Natural killer cell (primary cell): ENCODE measurements around the gene LAMA5. TPM values are rescaled to one million over a fixed set of nuclear protein-coding genes. Genes with fewer than 3 reads are reported as not detected.

Experiments
- ATAC-seq, 3 donors: fragments of 150-1000 bp in 2 of 3; fragments of 200-7000 bp in 1 of 3; cut with Tn5 transposase; 1 replicate in 1 of 3; 2 replicates in 2 of 3; pipeline ENCODE4 v1.10.0; 2021; ENCODE audit warnings: mild to moderate bottlenecking in 2 of 3, moderate library complexity in 2 of 3
- DNase-seq, 2 donors: peaks; one replicate each; pipeline versions ENCODE4 v3.0.0 to v3.0.0-alpha.2; 2013 to 2021; ENCODE audit warnings: mixed read lengths in 1 of 2
- H3K27ac ChIP-seq: one replicate; pipeline ENCODE4 v1.5.1; 2013; ENCODE audit warnings: mild to moderate bottlenecking, low read length
- H3K27me3 ChIP-seq: one replicate; pipeline ENCODE4 v1.6.1; 2013; ENCODE audit warnings: low read length; ENCODE audit not compliant: control insufficient read depth, insufficient read depth
- H3K36me3 ChIP-seq: one replicate; pipeline ENCODE4 v1.6.1; 2013; ENCODE audit warnings: low read length; ENCODE audit not compliant: control insufficient read depth, insufficient read depth
- H3K4me1 ChIP-seq: one replicate; pipeline ENCODE4 v1.6.1; 2013; ENCODE audit warnings: low read length; ENCODE audit not compliant: control insufficient read depth, insufficient read depth
- H3K4me3 ChIP-seq: one replicate; pipeline ENCODE4 v1.5.1; 2013; ENCODE audit warnings: low read length
- H3K9me3 ChIP-seq: one replicate; pipeline ENCODE4 v1.6.1; 2013; ENCODE audit warnings: low read length; ENCODE audit not compliant: control insufficient read depth, insufficient read depth
- H3K27ac Mint-ChIP-seq, 2 donors: one replicate each; pipeline ENCODE4 v1.8.0; 2022; ENCODE audit warnings: mild to moderate bottlenecking in 2 of 2, mixed read lengths in 2 of 2, moderate library complexity in 1 of 2
- H3K27me3 Mint-ChIP-seq, 2 donors: one replicate each; pipeline ENCODE4 v1.8.0; 2022; ENCODE audit warnings: low read depth in 2 of 2, mixed read lengths in 2 of 2
- H3K36me3 Mint-ChIP-seq: one replicate; pipeline ENCODE4 v1.8.0; 2022; ENCODE audit warnings: mixed read lengths
- H3K4me1 Mint-ChIP-seq, 2 donors: one replicate each; pipeline ENCODE4 v1.8.0; 2022; ENCODE audit warnings: mixed read lengths in 2 of 2
- H3K4me3 Mint-ChIP-seq: one replicate; pipeline ENCODE4 v1.8.0; 2022; ENCODE audit warnings: mild to moderate bottlenecking, moderate library complexity, mixed read lengths
- H3K9me3 Mint-ChIP-seq, 2 donors: one replicate each; pipeline ENCODE4 v1.8.0; 2022; ENCODE audit warnings: mixed read lengths in 2 of 2
- WGBS: methylation state at CpG from one replicate; pipeline ENCODE4 v1.1.7; 2013; ENCODE audit warnings: missing lambda C conversion rate; ENCODE audit not compliant: insufficient coverage; 5-methylcytosine and 5-hydroxymethylcytosine counted together
- intact Hi-C: fragments of 100-400 bp; cut with micrococcal nuclease; formaldehyde crosslinking; loops from one replicate; pipeline ENCODE4 v1.14.2; 2022
- total RNA-seq, 4 donors: library from RNA; stranded (reverse); fragments of 120-200 nt in 1 of 4; gene quantifications; one replicate each; pipeline versions ENCODE4 v1.2.3 to v1.2.4, GENCODE V29; 2013 to 2022
- TF ChIP-seq, protein P1 (sequence below): fragments of 200-600 bp; IDR thresholded peaks from one replicate; pipeline ENCODE4 v1.8.0; 2022; ENCODE audit warnings: antibody characterized with exemption

Gene LAMA5
- total RNA-seq, 3 donors from 2014 or later (not counting 1 experiment from before 2014, with no cell fraction given) = 1.0 to 4.3 (median 1.4) TPM

DNA sequence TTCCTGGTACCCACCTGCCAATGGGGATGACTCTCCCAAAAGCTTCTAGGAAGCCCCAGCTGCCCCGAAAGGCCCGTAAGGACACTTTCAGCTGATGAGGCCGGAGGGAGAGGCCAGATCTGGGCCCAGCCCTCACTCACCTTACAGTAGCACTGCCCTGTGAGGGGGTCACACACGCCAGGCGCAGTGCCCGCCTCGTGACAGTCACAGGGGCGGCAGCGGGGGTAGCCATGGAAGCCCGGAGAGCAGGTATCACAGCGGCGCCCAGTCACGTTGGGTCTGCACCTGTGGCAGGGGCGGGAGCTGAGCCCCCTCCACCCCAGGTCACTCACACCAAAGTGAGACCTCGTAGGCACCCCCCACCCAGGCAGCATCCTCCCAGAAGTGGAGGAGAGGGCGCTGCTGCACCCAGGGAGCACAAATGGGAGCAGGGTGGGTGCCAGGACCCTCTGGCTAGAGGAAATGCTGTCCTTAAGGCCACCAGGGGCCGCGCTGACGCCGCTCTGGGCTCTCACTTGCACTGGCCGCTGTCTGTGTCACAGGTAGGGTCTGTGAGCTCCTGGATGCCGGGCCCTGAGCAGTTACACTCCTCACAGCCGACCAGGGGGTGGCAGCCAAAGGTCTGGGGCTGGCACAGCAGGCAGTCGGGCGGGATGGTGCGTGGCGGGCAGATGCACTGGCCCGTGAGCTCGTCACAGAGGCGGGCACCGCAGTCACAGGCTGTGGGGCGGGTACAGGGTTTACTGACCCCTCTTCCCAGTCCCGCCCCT, 39.2 kb downstream of the LAMA5 start:
- H3K27ac Mint-ChIP-seq = no peak overlapping the region
- Histone ChIP-seq H3K4me3 (no peak overlapping the region), H3K27me3 (no peaks in the 10 kb centered on the region), H3K36me3 (no peaks in the 10 kb centered on the region), H3K27ac (no peak overlapping the region), H3K4me1 (no peaks in the 10 kb centered on the region), H3K9me3 (no peaks in the 10 kb centered on the region)
- no peaks in the 10 kb centered on the region for H3K4me1 Mint-ChIP-seq
- H3K27me3 Mint-ChIP-seq = no peaks in the 10 kb centered on the region
- no peak for ATAC-seq
- no peak overlapping the region for H3K4me3 Mint-ChIP-seq
- intact Hi-C loops = no loop called here
- H3K9me3 Mint-ChIP-seq = no peaks in the 10 kb centered on the region
- TF ChIP-seq, protein P1, sequence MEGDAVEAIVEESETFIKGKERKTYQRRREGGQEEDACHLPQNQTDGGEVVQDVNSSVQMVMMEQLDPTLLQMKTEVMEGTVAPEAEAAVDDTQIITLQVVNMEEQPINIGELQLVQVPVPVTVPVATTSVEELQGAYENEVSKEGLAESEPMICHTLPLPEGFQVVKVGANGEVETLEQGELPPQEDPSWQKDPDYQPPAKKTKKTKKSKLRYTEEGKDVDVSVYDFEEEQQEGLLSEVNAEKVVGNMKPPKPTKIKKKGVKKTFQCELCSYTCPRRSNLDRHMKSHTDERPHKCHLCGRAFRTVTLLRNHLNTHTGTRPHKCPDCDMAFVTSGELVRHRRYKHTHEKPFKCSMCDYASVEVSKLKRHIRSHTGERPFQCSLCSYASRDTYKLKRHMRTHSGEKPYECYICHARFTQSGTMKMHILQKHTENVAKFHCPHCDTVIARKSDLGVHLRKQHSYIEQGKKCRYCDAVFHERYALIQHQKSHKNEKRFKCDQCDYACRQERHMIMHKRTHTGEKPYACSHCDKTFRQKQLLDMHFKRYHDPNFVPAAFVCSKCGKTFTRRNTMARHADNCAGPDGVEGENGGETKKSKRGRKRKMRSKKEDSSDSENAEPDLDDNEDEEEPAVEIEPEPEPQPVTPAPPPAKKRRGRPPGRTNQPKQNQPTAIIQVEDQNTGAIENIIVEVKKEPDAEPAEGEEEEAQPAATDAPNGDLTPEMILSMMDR = no peak
- no peak for DNase-seq
- WGBS = 87% methylated on average over 33 of the region's 33 CpGs
- H3K36me3 Mint-ChIP-seq = no peaks in the 10 kb centered on the region

DNA sequence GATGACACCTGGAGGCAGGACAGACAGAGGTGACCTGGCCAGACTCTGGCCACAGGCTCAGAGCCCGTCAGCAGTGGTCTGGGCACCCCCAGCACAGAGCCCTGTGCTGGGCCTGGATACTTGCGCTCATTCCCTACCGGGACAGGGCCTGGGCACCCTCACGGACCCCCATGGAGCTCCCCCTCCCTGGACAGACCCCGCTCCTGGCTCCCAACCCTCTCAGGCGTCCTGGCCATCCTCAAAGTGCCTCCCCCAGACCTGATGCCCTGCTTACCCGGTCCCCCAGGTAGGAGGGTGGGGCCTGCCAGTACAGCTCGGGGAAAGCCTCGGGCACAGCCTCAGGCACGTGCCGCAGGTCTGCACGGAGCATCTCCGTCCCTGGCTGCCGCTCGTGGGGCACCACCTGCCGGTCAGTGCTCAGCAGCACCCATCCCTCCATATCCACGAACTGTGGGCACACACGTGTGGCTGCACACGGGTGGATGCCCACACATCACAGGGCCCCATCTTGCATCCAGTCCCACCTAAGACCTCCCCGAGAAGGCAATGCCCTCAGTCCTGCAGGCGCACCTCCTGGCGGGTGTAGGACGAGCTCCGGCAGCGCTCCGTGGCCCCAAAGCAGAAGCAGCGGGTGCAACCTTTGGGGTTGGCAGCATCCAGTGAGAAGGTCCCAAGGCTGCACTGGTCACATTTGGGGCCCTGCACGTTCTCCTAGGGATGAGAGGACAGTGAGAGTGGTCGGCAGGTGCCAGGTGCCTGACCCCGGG, 40.0 kb downstream of the LAMA5 start:
- H3K4me1 Mint-ChIP-seq = no peaks in the 10 kb centered on the region
- no peak for DNase-seq

DNA sequence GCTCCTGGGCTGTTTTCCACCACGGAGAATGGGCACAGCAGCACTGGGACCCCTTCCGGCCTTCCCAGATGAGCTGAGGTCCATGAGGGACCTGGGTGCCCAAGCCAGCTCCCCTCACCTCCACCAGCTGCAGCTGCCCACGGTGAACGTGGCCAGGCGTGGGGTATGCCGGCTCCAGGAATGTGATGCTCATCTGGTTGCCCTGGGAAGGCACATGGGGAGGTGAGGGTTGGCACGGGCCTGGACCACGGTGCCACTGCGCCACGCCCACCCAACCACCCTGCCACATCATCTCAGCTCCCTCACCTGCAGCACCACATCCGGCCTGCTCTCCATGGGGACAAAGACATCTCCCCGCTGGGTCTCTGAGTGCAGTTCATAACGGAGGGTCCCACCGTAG, 40.6 kb downstream of the LAMA5 start:
- Mint-ChIP-seq H3K4me1 (no peaks in the 10 kb centered on the region), H3K9me3 (no peaks in the 10 kb centered on the region), H3K36me3 (no peaks in the 10 kb centered on the region), H3K27ac (no peak overlapping the region), H3K4me3 (no peak overlapping the region), H3K27me3 (no peaks in the 10 kb centered on the region)
- H3K4me1 ChIP-seq = no peaks in the 10 kb centered on the region
- ATAC-seq (no peak), DNase-seq (no peak)
- TF ChIP-seq, protein P1 = no peak
- 89% methylated on average over 11 of the region's 14 CpGs for WGBS
- no peaks in the 10 kb centered on the region for H3K36me3 ChIP-seq
- intact Hi-C loops = no loop called here
- H3K9me3 ChIP-seq = no peaks in the 10 kb centered on the region
- no peak overlapping the region for H3K27ac ChIP-seq
- H3K27me3 ChIP-seq = no peaks in the 10 kb centered on the region
- no peak overlapping the region for H3K4me3 ChIP-seq

More for the DNA sequence above, 40.0 kb downstream of the LAMA5 start:
- Mint-ChIP-seq H3K27ac (no peak overlapping the region), H3K4me3 (no peak overlapping the region), H3K9me3 (no peaks in the 10 kb centered on the region), H3K27me3 (no peaks in the 10 kb centered on the region), H3K36me3 (no peaks in the 10 kb centered on the region)
- Histone ChIP-seq H3K4me3 (no peak overlapping the region), H3K27ac (no peak overlapping the region), H3K27me3 (no peaks in the 10 kb centered on the region), H3K36me3 (no peaks in the 10 kb centered on the region), H3K9me3 (no peaks in the 10 kb centered on the region), H3K4me1 (no peaks in the 10 kb centered on the region)
- 84% methylated on average over 30 of the region's 30 CpGs for WGBS
- intact Hi-C loops = no loop called here
- TF ChIP-seq, protein P1 = no peak
- ATAC-seq = no peak
